HG03469 (cell line): ENCODE results near the gene SETSIP.
"Not testable (repeated sequence)": the region's sequence is repeated elsewhere in the genome, so short reads cannot be mapped to it uniquely, and the experiment has no call there.

ENCODE experiments used
- ATAC-seq: cut with Tn5 transposase; IDR thresholded peaks from one replicate; pipeline ENCODE4 v1.9.1; 2021; ENCODE audit warnings: mild to moderate bottlenecking, moderate library complexity, moderate number of reproducible peaks; ENCODE audit not compliant: unreplicated experiment

The SETSIP gene

GRCh38 chr1:92065042-92065441 is 10.2 kb downstream of the SETSIP start:
- no peak for ATAC-seq

- ATAC-seq: no peak
Measured at GRCh38 chr1:92051948-92052347, 23.3 kb downstream of the SETSIP start.

- no peak for ATAC-seq
Measured at GRCh38 chr1:92045766-92046495, 29.3 kb downstream of the SETSIP start.

- ATAC-seq: no peak
Measured at GRCh38 chr1:92043621-92044020, 31.6 kb downstream of the SETSIP start.

DNA sequence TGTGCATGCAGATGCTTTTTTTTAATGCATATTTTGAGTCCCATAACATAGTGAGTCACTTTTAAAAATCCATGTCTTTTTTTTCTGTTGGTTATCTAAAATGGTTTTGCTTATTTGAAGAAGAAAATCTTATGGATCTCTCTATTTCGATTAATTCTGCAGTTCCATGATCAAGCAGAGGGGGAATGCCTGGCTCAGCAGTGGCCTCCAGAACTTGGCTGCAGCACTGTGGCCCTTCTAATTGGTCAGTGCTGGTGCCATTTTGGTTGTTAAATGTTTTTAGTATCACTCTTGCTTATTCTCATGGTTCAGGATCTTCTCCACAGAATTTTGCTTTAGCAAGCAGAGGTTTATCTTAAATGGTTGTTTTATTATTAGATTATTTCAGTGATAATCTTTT is 34.2 kb downstream of the SETSIP start:
- ATAC-seq: no peak

GRCh38 chr1:92038695-92039346 is 36.4 kb downstream of the SETSIP start:
- ATAC-seq: no peak

DNA sequence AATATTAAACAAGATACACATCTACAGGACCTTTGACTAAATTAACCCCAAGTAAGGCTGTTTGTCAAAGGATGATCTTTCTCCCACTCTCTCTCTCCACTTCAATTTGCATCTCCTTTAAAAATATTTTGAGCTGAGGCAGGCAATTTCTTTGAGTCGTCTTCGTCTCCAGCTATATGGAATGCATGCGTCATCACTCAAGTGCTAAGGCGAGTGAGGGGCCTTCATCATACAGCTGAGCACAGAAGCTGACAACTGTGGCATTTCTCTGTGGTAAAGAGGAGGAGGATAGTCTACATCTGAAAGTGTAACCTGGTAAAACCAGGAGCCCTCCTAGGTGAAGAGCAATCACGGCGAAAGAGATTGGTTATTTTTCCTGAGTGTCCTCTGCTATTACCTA is 37.8 kb downstream of the SETSIP start:
- no peak for ATAC-seq

GRCh38 chr1:92031281-92032110 is 43.7 kb downstream of the SETSIP start:
- ATAC-seq: no peak

- ATAC-seq: no peak
Measured at GRCh38 chr1:92030656-92031107, 44.5 kb downstream of the SETSIP start.

- ATAC-seq: no peak
Measured at GRCh38 chr1:92029241-92029922, 45.8 kb downstream of the SETSIP start.

GRCh38 chr1:92026806-92027205 is 48.4 kb downstream of the SETSIP start:
- ATAC-seq: no peak

- not testable (repeated sequence) for ATAC-seq
Measured at GRCh38 chr1:92026042-92026441, 49.2 kb downstream of the SETSIP start.
